IPS-20b (cell line): Measurements from ENCODE around the gene UNCX.
"Not testable (repeated sequence)": the region's sequence is repeated elsewhere in the genome, so short reads cannot be mapped to it uniquely, and the experiment has no call there.

Experiments used
- H3K27ac ChIP-seq: one replicate; pipeline ENCODE4 v1.5.1; 2013; ENCODE audit warnings: low read length
- H3K27me3 ChIP-seq: 2 replicates; pipeline ENCODE4 v1.6.1; 2013; ENCODE audit warnings: mild to moderate bottlenecking, low read length, inconsistent platforms; ENCODE audit not compliant: insufficient read depth
- H3K36me3 ChIP-seq: 2 replicates; pipeline ENCODE4 v1.6.1; 2013; ENCODE audit warnings: low read depth, mild to moderate bottlenecking, inconsistent platforms, low read length, moderate library complexity; ENCODE audit not compliant: insufficient read depth
- H3K4me1 ChIP-seq: 2 replicates; pipeline ENCODE4 v1.6.1; 2013; ENCODE audit warnings: mild to moderate bottlenecking, control low read depth, inconsistent platforms, low read length, moderate library complexity; ENCODE audit not compliant: insufficient read depth
- H3K4me3 ChIP-seq: 2 replicates; pipeline ENCODE4 v1.5.1; 2013; ENCODE audit warnings: mild to moderate bottlenecking, low read length, inconsistent platforms
- H3K9ac ChIP-seq: 2 replicates; pipeline ENCODE4 v1.6.1; 2013; ENCODE audit warnings: low read depth, mild to moderate bottlenecking, inconsistent platforms, low read length, moderate library complexity
- H3K9me3 ChIP-seq: 2 replicates; pipeline ENCODE4 v1.6.1; 2013; ENCODE audit warnings: mild to moderate bottlenecking, low read depth, low read length, inconsistent platforms; ENCODE audit not compliant: insufficient read depth

The UNCX gene

GRCh38 chr7:1279895-1280294, 47.2 kb downstream of the UNCX start:
- H3K4me1 ChIP-seq, H3K36me3 ChIP-seq, H3K4me3 ChIP-seq, H3K9me3 ChIP-seq, H3K9ac ChIP-seq, H3K27ac ChIP-seq, H3K27me3 ChIP-seq: not testable (repeated sequence)

- no peaks in the 10 kb centered on the region; the same call in 1 of the 2 replicates for H3K27me3 ChIP-seq
- no peak overlapping the region for H3K9ac ChIP-seq
- no peak overlapping the region for H3K27ac ChIP-seq
- H3K9me3 ChIP-seq, result no peaks in the 10 kb centered on the region
- no peak overlapping the region for H3K4me3 ChIP-seq
- no peaks in the 10 kb centered on the region for H3K4me1 ChIP-seq
- H3K36me3 ChIP-seq, result no peaks in the 10 kb centered on the region
Measured at GRCh38 chr7:1281068-1281467, 48.4 kb downstream of the UNCX start.

GRCh38 chr7:1282679-1283078, 50.0 kb downstream of the UNCX start:
- no peak overlapping the region for H3K9ac ChIP-seq
- H3K4me1 ChIP-seq, result no peaks in the 10 kb centered on the region
- H3K27ac ChIP-seq, result no peak overlapping the region
- no peaks in the 10 kb centered on the region for H3K9me3 ChIP-seq
- H3K4me3 ChIP-seq, result no peak overlapping the region
- no peaks in the 10 kb centered on the region for H3K36me3 ChIP-seq
- H3K27me3 ChIP-seq, result no peaks in the 10 kb centered on the region

- no peak overlapping the region for H3K27ac ChIP-seq
- H3K9me3 ChIP-seq, result no peaks in the 10 kb centered on the region
- H3K36me3 ChIP-seq, result no peaks in the 10 kb centered on the region
- H3K4me1 ChIP-seq, result no peaks in the 10 kb centered on the region
- no peak overlapping the region for H3K9ac ChIP-seq
- peaks cover under 1% of the 10 kb centered on the region; the same call in 1 of the 2 replicates for H3K27me3 ChIP-seq
- H3K4me3 ChIP-seq, result no peak overlapping the region
Measured at GRCh38 chr7:1283337-1283736, 50.7 kb downstream of the UNCX start.

GRCh38 chr7:1283941-1284742, 51.5 kb downstream of the UNCX start:
- H3K27ac ChIP-seq, result no peak overlapping the region
- H3K36me3 ChIP-seq, result no peaks in the 10 kb centered on the region
- no peak overlapping the region for H3K9ac ChIP-seq
- H3K4me1 ChIP-seq, result no peaks in the 10 kb centered on the region
- H3K9me3 ChIP-seq, result no peaks in the 10 kb centered on the region
- peaks cover 8% of the 10 kb centered on the region for H3K27me3 ChIP-seq
- H3K4me3 ChIP-seq, result no peak overlapping the region

GRCh38 chr7:1284743-1285458, 52.2 kb downstream of the UNCX start:
- no peaks in the 10 kb centered on the region for H3K4me1 ChIP-seq
- H3K4me3 ChIP-seq, result no peak overlapping the region
- no peaks in the 10 kb centered on the region for H3K9me3 ChIP-seq
- no peak overlapping the region for H3K27ac ChIP-seq
- H3K27me3 ChIP-seq, result peaks cover 16% of the 10 kb centered on the region
- no peak overlapping the region for H3K9ac ChIP-seq
- no peaks in the 10 kb centered on the region for H3K36me3 ChIP-seq

- H3K27me3 ChIP-seq, result peaks cover 24% of the 10 kb centered on the region
Measured at GRCh38 chr7:1285556-1286301, 53.1 kb downstream of the UNCX start.

More at GRCh38 chr7:1285556-1286301, 53.1 kb downstream of the UNCX start:
- H3K9ac ChIP-seq, result no peak overlapping the region
- no peak overlapping the region for H3K4me3 ChIP-seq
- no peaks in the 10 kb centered on the region for H3K36me3 ChIP-seq
- H3K27ac ChIP-seq, result no peak overlapping the region
- no peaks in the 10 kb centered on the region for H3K4me1 ChIP-seq
- no peaks in the 10 kb centered on the region for H3K9me3 ChIP-seq
